Kidney epithelial cell (primary cell): ENCODE data around the gene PSTPIP2. TPM values are rescaled to one million over a fixed set of nuclear protein-coding genes. Genes with fewer than 3 reads are reported as not detected.

ENCODE experiments used
- DNase-seq: peaks from one replicate; pipeline ENCODE4 v3.0.0-alpha.2; 2010; ENCODE audit warnings: low read depth
- H3K27me3 ChIP-seq: 2 replicates; pipeline ENCODE4 v1.6.0; 2011; ENCODE audit warnings: low read length; ENCODE audit not compliant: control insufficient read depth, insufficient read depth
- H3K36me3 ChIP-seq: 2 replicates; pipeline ENCODE4 v1.5.1; 2011; ENCODE audit warnings: low read length; ENCODE audit not compliant: control insufficient read depth, insufficient read depth
- H3K4me3 ChIP-seq: 2 replicates; pipeline ENCODE4 v1.5.1; 2011; ENCODE audit warnings: low read depth, mild to moderate bottlenecking, control low read depth, low read length
- CTCF ChIP-seq: IDR thresholded peaks from 2 replicates; pipeline ENCODE4 v1.5.1; 2011; ENCODE audit warnings: mild to moderate bottlenecking, moderate library complexity, low read length, control low read depth, inconsistent platforms; ENCODE audit not compliant: insufficient read depth, poor library complexity, severe bottlenecking
- total RNA-seq: library from RNA; depleted of rRNA; stranded (reverse); fragments of >200 nt; gene quantifications from 2 replicates; pipeline ENCODE4 v1.2.3, GENCODE V29; 2015

PSTPIP2 gene
- total RNA-seq, 1 donor from 2014 or later, result 14.2 TPM

DNA sequence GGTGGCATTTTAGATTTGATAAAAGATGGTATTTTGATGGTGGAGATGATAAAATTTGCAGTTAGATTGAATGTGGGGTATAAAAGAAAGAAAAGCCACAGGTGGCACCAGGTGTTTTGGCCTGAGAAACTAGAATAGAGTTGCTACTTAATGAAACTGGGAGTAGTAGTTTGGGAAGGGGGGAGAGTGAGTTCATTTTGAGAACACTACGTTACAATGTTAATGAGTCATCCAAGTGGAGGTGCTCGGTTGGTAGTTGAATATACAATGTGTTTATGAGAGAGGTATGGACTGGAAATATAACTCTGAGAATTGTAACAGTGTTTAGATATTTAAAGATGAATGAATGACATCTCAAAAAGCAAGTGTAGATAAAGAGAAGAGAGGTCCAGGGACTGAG lies 131.3 kb downstream of the PSTPIP2 start:
- DNase-seq, result no peak
- peaks cover 5% of the 10 kb centered on the region for H3K36me3 ChIP-seq
- H3K4me3 ChIP-seq, result no peak overlapping the region
- no peaks in the 10 kb centered on the region for H3K27me3 ChIP-seq
- TF ChIP-seq CTCF, result no peak

DNA sequence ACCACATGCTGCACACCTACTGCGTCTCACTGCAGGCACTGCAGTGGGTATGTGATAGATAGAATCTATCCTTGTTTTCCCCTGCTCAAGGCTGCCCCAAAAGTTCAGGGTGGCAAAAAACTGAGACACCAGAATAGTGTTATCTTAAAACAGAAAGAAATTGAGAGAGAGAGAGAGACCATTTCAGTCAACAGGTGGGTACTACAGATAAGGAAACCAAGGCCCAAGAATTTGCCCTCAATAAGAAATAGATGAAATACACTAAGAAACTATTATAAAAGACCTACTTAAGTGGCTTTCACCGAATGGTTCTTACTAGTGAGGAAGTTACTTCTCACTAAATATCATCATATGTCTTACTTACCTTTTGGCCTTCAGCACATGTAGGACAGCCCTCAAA lies 132.8 kb downstream of the PSTPIP2 start:
- no peak overlapping the region for H3K4me3 ChIP-seq
- no peak for DNase-seq
- peaks cover 5% of the 10 kb centered on the region for H3K36me3 ChIP-seq
- H3K27me3 ChIP-seq, result no peaks in the 10 kb centered on the region
- TF ChIP-seq CTCF, result no peak

- DNase-seq, result no peak
- Histone ChIP-seq H3K27me3 (no peaks in the 10 kb centered on the region), H3K4me3 (no peak overlapping the region), H3K36me3 (peaks cover 5% of the 10 kb centered on the region)
- no peak for TF ChIP-seq CTCF
These were observed 133.5 kb downstream of the PSTPIP2 start for GRCh38 chr18:45938488-45938935.

GRCh38 chr18:45935591-45936335 lies 136.3 kb downstream of the PSTPIP2 start:
- Histone ChIP-seq H3K4me3 (no peak overlapping the region), H3K27me3 (no peaks in the 10 kb centered on the region), H3K36me3 (peaks cover 5% of the 10 kb centered on the region)
- no peak for DNase-seq
- no peak for TF ChIP-seq CTCF

Other genes with a start within 250 kb of the PSTPIP2 start
- 31.6 and 41.1 TPM in 2 replicates for gene SIGLEC15, start 246.6 kb downstream of the PSTPIP2 start, total RNA-seq
- gene EPG5, start 104.9 kb downstream of the PSTPIP2 start, total RNA-seq, result 38.2 and 45.7 TPM in 2 replicates
- 360 and 364 TPM in 2 replicates for gene ATP5F1A, start 26.0 kb upstream of the PSTPIP2 start, total RNA-seq
- 28.8 and 36.3 TPM in 2 replicates for gene HAUS1, start 32.1 kb upstream of the PSTPIP2 start, total RNA-seq